ENCODE measurements around the gene EFL1.
"Not testable (repeated sequence)": the region's sequence is repeated elsewhere in the genome, so short reads cannot be mapped to it uniquely, and the experiment has no call there.

The EFL1 gene

GRCh38 chr15:82196353-82196752 is 66.2 kb downstream of the EFL1 start:
- DNase-seq (ENCODE audit: low read depth), result no peak

- DNase-seq (ENCODE audit: low read depth), result not testable (repeated sequence)
These were observed 66.7 kb downstream of the EFL1 start for GRCh38 chr15:82195818-82196217.

- not testable (repeated sequence) for DNase-seq (ENCODE audit: low read depth)
These were observed 68.0 kb downstream of the EFL1 start for GRCh38 chr15:82194488-82194887.

GRCh38 chr15:82193435-82193834 is 69.1 kb downstream of the EFL1 start:
- DNase-seq (ENCODE audit: low read depth), result not testable (repeated sequence)

- not testable (repeated sequence) for DNase-seq (ENCODE audit: low read depth)
These were observed 70.1 kb downstream of the EFL1 start for GRCh38 chr15:82192394-82192793.

- DNase-seq (ENCODE audit: low read depth), result no peak
These were observed 75.7 kb downstream of the EFL1 start for GRCh38 chr15:82186719-82187406.

- DNase-seq (ENCODE audit: low read depth), result no peak
These were observed 76.4 kb downstream of the EFL1 start for GRCh38 chr15:82186161-82186560.

GRCh38 chr15:82184776-82185175 is 77.8 kb downstream of the EFL1 start:
- no peak for DNase-seq (ENCODE audit: low read depth)

- DNase-seq (ENCODE audit: low read depth), result no peak
These were observed 78.2 kb downstream of the EFL1 start for GRCh38 chr15:82184355-82184754.

- no peak for DNase-seq (ENCODE audit: low read depth)
These were observed 79.2 kb downstream of the EFL1 start for GRCh38 chr15:82183121-82184031.

GRCh38 chr15:82181371-82181770 is 81.2 kb downstream of the EFL1 start:
- no peak for DNase-seq (ENCODE audit: low read depth)

GRCh38 chr15:82178061-82178460 is 84.5 kb downstream of the EFL1 start:
- no peak for DNase-seq (ENCODE audit: low read depth)

GRCh38 chr15:82177291-82178010 is 85.1 kb downstream of the EFL1 start:
- DNase-seq (ENCODE audit: low read depth), result no peak

- no peak for DNase-seq (ENCODE audit: low read depth)
These were observed 86.0 kb downstream of the EFL1 start for GRCh38 chr15:82176542-82176941.

- no peak for DNase-seq (ENCODE audit: low read depth)
These were observed 87.9 kb downstream of the EFL1 start for GRCh38 chr15:82174471-82175235.

GRCh38 chr15:82173108-82173507 is 89.4 kb downstream of the EFL1 start:
- no peak for DNase-seq (ENCODE audit: low read depth)

- no peak for DNase-seq (ENCODE audit: low read depth)
These were observed 90.0 kb downstream of the EFL1 start for GRCh38 chr15:82172506-82172905.

GRCh38 chr15:82168757-82169156 is 93.8 kb downstream of the EFL1 start:
- no peak for DNase-seq (ENCODE audit: low read depth)

- DNase-seq (ENCODE audit: low read depth), result no peak
These were observed 94.2 kb downstream of the EFL1 start for GRCh38 chr15:82168296-82168695.

- DNase-seq (ENCODE audit: low read depth), result no peak
These were observed 96.6 kb downstream of the EFL1 start for GRCh38 chr15:82165948-82166376.

- no peak for DNase-seq (ENCODE audit: low read depth)
These were observed 102.6 kb downstream of the EFL1 start for GRCh38 chr15:82159922-82160321.

- DNase-seq (ENCODE audit: low read depth), result no peak
These were observed 103.7 kb downstream of the EFL1 start for GRCh38 chr15:82158811-82159210.

Data from activated T-cell treated with anti-CD3 and anti-CD28 coated beads for 1 hour (primary cell).